Keratinocyte (primary cell): Measurements from ENCODE around the gene TBK1. TPM values are rescaled to one million over a fixed set of nuclear protein-coding genes. Genes with fewer than 3 reads are reported as not detected.

ENCODE experiments used
- DNase-seq: peaks from one replicate; pipeline ENCODE4 v3.0.0-alpha.2; 2011; ENCODE audit warnings: low read depth, missing footprints, low spot score
- FAIRE-seq: peaks from 2 replicates; lab custom pipeline; 2011; peaks lifted over from hg19 to GRCh38; lab: Jason Lieb, UNC
- H2AFZ ChIP-seq: 2 replicates; pipeline ENCODE4 v1.6.0; 2012; ENCODE audit warnings: low read length, control low read depth, inconsistent platforms; ENCODE audit not compliant: control insufficient read depth
- H3K27ac ChIP-seq: 2 replicates; pipeline ENCODE4 v1.5.1; 2011; ENCODE audit warnings: low read length; ENCODE audit not compliant: control insufficient read depth, insufficient read depth
- H3K27me3 ChIP-seq: 3 replicates; pipeline ENCODE4 v1.6.0; 2011; ENCODE audit warnings: low read length; ENCODE audit not compliant: control insufficient read depth, insufficient read depth; ENCODE audit errors: extremely low read depth
- H3K36me3 ChIP-seq, 2 experiments: 2 replicates in 1 of 2; 3 replicates in 1 of 2; pipeline ENCODE4 v1.5.1; 2011; ENCODE audit warnings: low read length in 2 of 2, mild to moderate bottlenecking in 1 of 2; ENCODE audit not compliant: control insufficient read depth in 2 of 2, insufficient read depth in 2 of 2; ENCODE audit errors: extremely low read depth in 1 of 2
- H3K4me1 ChIP-seq: 3 replicates; pipeline ENCODE4 v1.5.1; 2011; ENCODE audit warnings: low read length; ENCODE audit not compliant: control insufficient read depth, insufficient read depth; ENCODE audit errors: extremely low read depth
- H3K4me2 ChIP-seq: 3 replicates; pipeline ENCODE4 v1.6.0; 2011; ENCODE audit warnings: low read depth, low read length; ENCODE audit not compliant: control insufficient read depth, insufficient read depth; ENCODE audit errors: extremely low read depth
- H3K4me3 ChIP-seq, 3 experiments: fragments of 200-600 bp in 1 of 3; sonication (generic) in 1 of 3; 2 replicates in 2 of 3; 3 replicates in 1 of 3; pipeline ENCODE4 v1.5.1; 2011 to 2016; ENCODE audit warnings: low read length in 3 of 3, mild to moderate bottlenecking in 3 of 3, control low read depth in 2 of 3, inconsistent platforms in 1 of 3, low read depth in 1 of 3, mixed read lengths in 1 of 3, mixed run types in 1 of 3, moderate library complexity in 1 of 3; ENCODE audit not compliant: control insufficient read depth in 2 of 3, insufficient read depth in 2 of 3; ENCODE audit errors: extremely low read depth in 1 of 3
- H3K79me2 ChIP-seq: 2 replicates; pipeline ENCODE4 v1.6.0; 2012; ENCODE audit warnings: low read length; ENCODE audit not compliant: control insufficient read depth, insufficient read depth
- H3K9ac ChIP-seq: 3 replicates; pipeline ENCODE4 v1.6.0; 2011; ENCODE audit warnings: low read length; ENCODE audit not compliant: control insufficient read depth, insufficient read depth; ENCODE audit errors: extremely low read depth
- H3K9me1 ChIP-seq: 3 replicates; pipeline ENCODE4 v1.6.0; 2011; ENCODE audit warnings: low read length; ENCODE audit not compliant: control insufficient read depth, insufficient read depth; ENCODE audit errors: extremely low read depth
- H3K9me3 ChIP-seq: 2 replicates; pipeline ENCODE4 v1.5.1; 2012; ENCODE audit warnings: low read depth, low read length; ENCODE audit not compliant: control insufficient read depth
- H4K20me1 ChIP-seq: 3 replicates; pipeline ENCODE4 v1.6.0; 2011; ENCODE audit warnings: low read length; ENCODE audit not compliant: control insufficient read depth, insufficient read depth; ENCODE audit errors: extremely low read depth
- CTCF ChIP-seq, 3 experiments: IDR thresholded peaks in 1 of 3; conservative IDR thresholded peaks in 1 of 3; optimal IDR thresholded peaks in 1 of 3; 2 replicates in 2 of 3; 3 replicates in 1 of 3; pipeline versions ENCODE3 to v1.5.1; 2011; ENCODE audit warnings: low read length in 3 of 3, mild to moderate bottlenecking in 3 of 3, moderate library complexity in 2 of 3, control low read depth in 1 of 3, inconsistent platforms in 1 of 3; ENCODE audit not compliant: insufficient read depth in 2 of 3; ENCODE audit errors: extremely low read depth in 1 of 3
- EZH2 ChIP-seq: IDR thresholded peaks from one replicate; pipeline ENCODE4 v1.6.1; 2012; ENCODE audit warnings: inconsistent platforms, mild to moderate bottlenecking, low read length, moderate library complexity
- dilution Hi-C: fragments of 300-500 bp; cut with MboI; formaldehyde crosslinking; loops from one replicate; pipeline ENCODE4 v1.7.0; 2020; ENCODE audit warnings: low sequenced_read_pairs; ENCODE audit not compliant: extremely low pct_ligation_motif_present
- polyA plus RNA-seq, 5 experiments: library from polyadenylated mRNA; depleted of rRNA in 3 of 5; stranded (reverse) in 3 of 5; stranded (forward) in 1 of 5; unstranded in 1 of 5; fragments of >200 nt; gene quantifications; 1 replicate in 1 of 5; 2 replicates in 3 of 5; 3 replicates in 1 of 5; pipeline versions ENCODE4 v1.2.1 to v1.2.3, GENCODE V29; 2011 to 2012; ENCODE audit warnings: missing spikeins in 2 of 5, low read depth in 1 of 5, low replicate concordance in 1 of 5

TBK1 gene
- polyA plus RNA-seq, 1 donor (not counting 4 experiments of a cell fraction or from before 2014, with no cell fraction given) = 19.1 TPM

GRCh38 chr12:64418209-64418608, 33.7 kb upstream of the TBK1 start:
- no peaks in the 10 kb centered on the region for H3K79me2 ChIP-seq
- no peaks in the 10 kb centered on the region for H4K20me1 ChIP-seq
- TF ChIP-seq CTCF (optimal IDR thresholded peaks at IDR 0.05 in 1 of 3, IDR thresholded peaks at IDR 0.05 in 1 of 3, conservative IDR thresholded peaks at IDR 0.05 in 1 of 3; ENCODE audit: extremely low read depth in 1 of 3, insufficient read depth in 2 of 3, low read length in 3 of 3) (no peak), EZH2 (no peak)
- no peak for DNase-seq
- no peak overlapping the region for H3K9ac ChIP-seq
- no peak overlapping the region for H3K27ac ChIP-seq
- H3K4me3 ChIP-seq = no peak overlapping the region
- H3K4me2 ChIP-seq = no peak overlapping the region
- no peak overlapping the region for H2AFZ ChIP-seq
- H3K27me3 ChIP-seq = no peaks in the 10 kb centered on the region
- dilution Hi-C loops = no loop called here
- H3K4me1 ChIP-seq = no peaks in the 10 kb centered on the region
- no peaks in the 10 kb centered on the region for H3K9me3 ChIP-seq
- FAIRE-seq = no peak
- H3K9me1 ChIP-seq = no peaks in the 10 kb centered on the region
- peaks cover 19 to 21% of the 10 kb centered on the region in 2 experiments for H3K36me3 ChIP-seq

- Histone ChIP-seq H3K36me3 (peaks cover 14 to 23% of the 10 kb centered on the region in 2 experiments), H3K27ac (no peak overlapping the region), H2AFZ (no peak overlapping the region), H3K4me2 (no peak overlapping the region), H3K9me1 (no peaks in the 10 kb centered on the region), H3K9ac (no peak overlapping the region), H3K4me1 (no peaks in the 10 kb centered on the region), H3K27me3 (no peaks in the 10 kb centered on the region), H4K20me1 (no peaks in the 10 kb centered on the region), H3K9me3 (no peaks in the 10 kb centered on the region), H3K79me2 (no peaks in the 10 kb centered on the region), H3K4me3 (no peak overlapping the region)
- FAIRE-seq = no peak
- TF ChIP-seq CTCF (optimal IDR thresholded peaks at IDR 0.05 in 1 of 3, IDR thresholded peaks at IDR 0.05 in 1 of 3, conservative IDR thresholded peaks at IDR 0.05 in 1 of 3; ENCODE audit: extremely low read depth in 1 of 3, insufficient read depth in 2 of 3, low read length in 3 of 3) (no peak), EZH2 (no peak)
- DNase-seq = no peak
- dilution Hi-C loops = no loop called here
Observed at GRCh38 chr12:64419696-64420095, 32.2 kb upstream of the TBK1 start.
